HL-60 (cell line): ENCODE data around the gene SLC5A6.
A peak's percentile ranks its signal among the peaks of the same experiment; 100 is the strongest.

Source experiments
- DNase-seq, 2 experiments: peaks; one replicate each; pipeline ENCODE4 v3.0.0-alpha.2; 2010 to 2020; ENCODE audit warnings: low read depth in 1 of 2, low spot score in 1 of 2
- H3K27ac ChIP-seq: fragments of 250-450 bp; sonication (Bioruptor Pico); replicated peaks from 2 replicates; pipeline ENCODE4 v1.5.1; 2020; ENCODE audit warnings: mild to moderate bottlenecking, moderate library complexity
- H3K27me3 ChIP-seq: fragments of 250-450 bp; sonication (Bioruptor Pico); 2 replicates; pipeline ENCODE4 v1.5.1; 2021; ENCODE audit warnings: mild to moderate bottlenecking, moderate library complexity; ENCODE audit not compliant: insufficient read depth, poor library complexity, severe bottlenecking
- H3K4me3 ChIP-seq: replicated peaks from 2 replicates; pipeline ENCODE4 v1.5.1; 2011; ENCODE audit warnings: mild to moderate bottlenecking, control low read depth, low read length; ENCODE audit not compliant: insufficient read depth
- GABPA ChIP-seq: IDR thresholded peaks from 2 replicates; pipeline ENCODE4 v1.6.1; 2012; ENCODE audit warnings: low read depth
- POLR2AphosphoS5 ChIP-seq: IDR thresholded peaks from 2 replicates; pipeline ENCODE4 v1.6.1; 2012; ENCODE audit warnings: low read depth
- REST ChIP-seq: IDR thresholded peaks from 2 replicates; pipeline ENCODE4 v1.6.1; 2012; ENCODE audit warnings: low read depth; ENCODE audit not compliant: insufficient replicate concordance
- SPI1 ChIP-seq: IDR thresholded peaks from 2 replicates; pipeline ENCODE4 v1.6.1; 2012; ENCODE audit warnings: low read depth, mild to moderate bottlenecking, borderline replicate concordance
- TF ChIP-seq, protein P1 (sequence below): IDR thresholded peaks from one replicate; pipeline ENCODE4 v1.5.1; 2011; ENCODE audit warnings: low read length, control low read depth, inconsistent platforms; ENCODE audit not compliant: insufficient read depth

SLC5A6 gene

DNA sequence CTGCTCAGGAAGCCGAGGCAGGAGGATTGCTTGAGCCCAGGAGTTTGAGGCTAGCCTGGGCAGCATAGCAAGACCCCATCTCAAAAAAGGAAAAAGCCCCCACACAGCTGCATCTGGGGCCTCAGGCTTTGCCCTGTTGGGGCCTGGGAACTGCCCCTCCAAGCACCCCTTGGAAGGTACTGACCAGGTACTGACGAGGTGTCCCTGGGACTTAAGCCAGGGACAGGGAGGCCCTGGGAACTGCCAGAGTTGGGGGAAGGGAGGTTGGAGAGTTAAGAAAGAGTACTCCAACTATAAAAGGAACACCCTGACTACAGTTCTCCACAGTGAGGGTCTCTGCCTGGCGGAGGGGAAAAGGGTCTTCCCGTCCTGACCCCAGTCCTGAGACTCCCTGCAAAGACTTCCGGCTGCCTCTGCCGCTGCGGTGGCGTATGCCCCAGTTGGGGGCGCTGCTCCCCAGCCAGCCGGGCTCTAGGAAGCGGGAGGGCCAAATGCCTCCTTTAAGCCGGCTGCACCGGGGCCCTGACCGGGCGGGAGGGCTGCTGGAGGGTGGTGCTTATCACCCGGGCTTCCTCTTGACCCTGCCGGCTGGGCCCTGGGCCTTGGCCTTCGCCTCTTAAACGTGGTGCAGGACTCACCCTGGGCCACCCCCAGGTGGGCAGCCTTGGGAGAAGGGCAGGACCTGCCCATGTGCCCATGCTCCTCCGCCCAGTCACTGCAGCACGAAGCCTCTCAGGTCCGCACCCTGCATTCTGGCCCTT, 38.0 kb upstream of the SLC5A6 start:
- Histone ChIP-seq H3K27ac (no peak overlapping the region), H3K27me3 (peaks cover 6% of the 10 kb centered on the region), H3K4me3 (no peak overlapping the region)
- TF ChIP-seq GABPA, result no peak
- TF ChIP-seq, protein P1, sequence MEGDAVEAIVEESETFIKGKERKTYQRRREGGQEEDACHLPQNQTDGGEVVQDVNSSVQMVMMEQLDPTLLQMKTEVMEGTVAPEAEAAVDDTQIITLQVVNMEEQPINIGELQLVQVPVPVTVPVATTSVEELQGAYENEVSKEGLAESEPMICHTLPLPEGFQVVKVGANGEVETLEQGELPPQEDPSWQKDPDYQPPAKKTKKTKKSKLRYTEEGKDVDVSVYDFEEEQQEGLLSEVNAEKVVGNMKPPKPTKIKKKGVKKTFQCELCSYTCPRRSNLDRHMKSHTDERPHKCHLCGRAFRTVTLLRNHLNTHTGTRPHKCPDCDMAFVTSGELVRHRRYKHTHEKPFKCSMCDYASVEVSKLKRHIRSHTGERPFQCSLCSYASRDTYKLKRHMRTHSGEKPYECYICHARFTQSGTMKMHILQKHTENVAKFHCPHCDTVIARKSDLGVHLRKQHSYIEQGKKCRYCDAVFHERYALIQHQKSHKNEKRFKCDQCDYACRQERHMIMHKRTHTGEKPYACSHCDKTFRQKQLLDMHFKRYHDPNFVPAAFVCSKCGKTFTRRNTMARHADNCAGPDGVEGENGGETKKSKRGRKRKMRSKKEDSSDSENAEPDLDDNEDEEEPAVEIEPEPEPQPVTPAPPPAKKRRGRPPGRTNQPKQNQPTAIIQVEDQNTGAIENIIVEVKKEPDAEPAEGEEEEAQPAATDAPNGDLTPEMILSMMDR, result peak; percentile 66
- DNase-seq, result peak; percentile 38 to 68

DNA sequence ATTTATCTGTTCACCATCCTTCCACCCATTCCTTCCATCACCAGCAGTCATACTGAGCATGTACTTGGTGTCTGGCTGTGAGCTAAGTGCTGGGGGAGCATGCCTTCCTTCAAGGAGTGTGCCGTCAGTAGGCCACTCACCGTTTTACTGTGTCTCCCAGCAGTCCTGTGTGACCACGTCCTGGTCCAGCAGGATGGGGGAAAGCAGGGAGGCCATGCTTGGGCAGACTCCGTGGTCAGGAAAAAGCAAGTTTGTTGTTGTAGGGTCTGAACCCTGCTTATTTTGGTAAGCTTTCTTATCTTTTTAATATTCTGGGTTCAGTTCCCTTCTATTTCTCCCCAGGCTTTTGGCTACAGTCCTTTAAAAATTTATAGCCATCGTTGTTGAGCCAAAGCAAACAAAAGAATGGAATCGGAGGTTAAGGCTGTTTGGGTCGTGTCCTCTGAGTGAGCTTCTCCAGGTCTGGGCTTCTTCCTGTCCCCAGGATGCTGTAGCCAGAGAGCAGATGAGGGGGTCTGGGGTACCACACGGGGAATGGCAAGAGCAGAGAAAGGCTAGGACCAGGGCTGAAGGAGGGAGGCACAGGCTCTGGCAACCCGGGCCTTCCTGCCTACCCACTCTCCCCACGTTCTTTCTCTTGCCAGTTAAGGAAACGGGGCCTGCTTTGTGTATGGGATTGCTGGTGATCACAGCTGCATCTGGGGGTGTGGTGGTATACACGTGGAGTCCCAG, 37.3 kb upstream of the SLC5A6 start:
- H3K27me3 ChIP-seq, result peaks cover 6% of the 10 kb centered on the region
- H3K4me3 ChIP-seq, result no peak overlapping the region
- no peak for DNase-seq
- no peak overlapping the region for H3K27ac ChIP-seq
- no peak for TF ChIP-seq SPI1
- TF ChIP-seq, protein P1, result no peak
- no peak for TF ChIP-seq REST

DNA sequence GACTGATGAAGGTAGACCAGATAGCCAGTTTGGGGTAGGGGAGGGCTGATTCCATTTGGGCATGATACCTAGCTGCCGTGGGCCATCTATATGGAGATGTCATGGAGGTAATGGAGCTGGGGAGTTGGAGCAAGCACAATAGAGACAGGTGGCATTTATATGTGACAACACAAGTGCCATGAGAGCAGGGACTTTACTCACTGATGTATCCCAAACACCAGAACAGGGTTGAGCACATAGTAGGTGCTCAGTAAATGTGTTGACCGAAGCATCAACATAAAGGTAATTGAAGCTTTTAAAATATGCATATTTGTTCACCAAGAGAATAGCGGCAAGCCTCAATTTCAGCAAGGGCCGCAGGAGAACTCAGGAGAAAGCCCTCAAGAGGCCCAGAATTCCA, 35.8 kb upstream of the SLC5A6 start:
- Histone ChIP-seq H3K4me3 (no peak overlapping the region), H3K27me3 (peaks cover 2% of the 10 kb centered on the region), H3K27ac (no peak overlapping the region)
- no peak for TF ChIP-seq GABPA
- TF ChIP-seq, protein P1, result no peak
- no peak for TF ChIP-seq SPI1
- no peak for TF ChIP-seq REST
- TF ChIP-seq POLR2AphosphoS5, result no peak
- DNase-seq, result no peak
